IMR-90 (cell line): ENCODE data around the gene LY9. TPM values are rescaled to one million over a fixed set of nuclear protein-coding genes. Genes with fewer than 3 reads are reported as not detected.

Experiments
- ATAC-seq: fragments of 200-7000 bp; cut with Tn5 transposase; 2 replicates; pipeline ENCODE4 v1.9.1; 2020; ENCODE audit warnings: low read depth, mild to moderate bottlenecking, moderate library complexity
- BruUV-seq: library from RNA; stranded (reverse); fragments of 400-500 nt; replicated peaks from 2 replicates; lab custom pipeline; 2021; lab: Mats Ljungman, UMichigan
- CTCF ChIA-PET: fragments of 300-600 bp; formaldehyde crosslinking; extraction: SDS; loops from one replicate; lab custom pipeline; 2021; ENCODE audit warnings: antibody characterized with exemption; lab: Yijun Ruan, JAX
- POLR2A ChIA-PET: fragments of 300-600 bp; sonication (Branson Sonifier 250); formaldehyde crosslinking; loops from one replicate; lab custom pipeline; 2022; ENCODE audit warnings: antibody characterized with exemption; ENCODE audit not compliant: unreplicated experiment; lab: Charles Lee
- DNase-seq: peaks from one replicate; pipeline ENCODE4 v3.0.0; 2013
- H2AFZ ChIP-seq: replicated peaks from 2 replicates; pipeline ENCODE3; 2013; ENCODE audit warnings: low read length, mild to moderate bottlenecking; ENCODE audit not compliant: poor library complexity
- H2AK5ac ChIP-seq: 2 replicates; pipeline ENCODE4 v1.6.1; 2013; ENCODE audit warnings: low read depth, low read length, inconsistent platforms
- H2AK9ac ChIP-seq: replicated peaks from 2 replicates; pipeline ENCODE3; 2013; ENCODE audit warnings: mild to moderate bottlenecking, low read depth, low read length, moderate library complexity; ENCODE audit not compliant: poor library complexity
- H2BK120ac ChIP-seq: 2 replicates; pipeline ENCODE4 v1.6.1; 2013; ENCODE audit warnings: low read depth, low read length, inconsistent platforms
- H2BK15ac ChIP-seq: 3 replicates; pipeline ENCODE4 v1.6.1; 2013; ENCODE audit warnings: low read depth, low read length, inconsistent platforms
- H2BK20ac ChIP-seq: 2 replicates; pipeline ENCODE4 v1.6.1; 2013; ENCODE audit warnings: low read depth, mild to moderate bottlenecking, inconsistent platforms, low read length, moderate library complexity
- H2BK5ac ChIP-seq: 2 replicates; pipeline ENCODE4 v1.6.1; 2013; ENCODE audit warnings: mild to moderate bottlenecking, low read depth, low read length, inconsistent platforms; ENCODE audit not compliant: poor library complexity, severe bottlenecking
- H3K14ac ChIP-seq: replicated peaks from 2 replicates; pipeline ENCODE4 v1.6.1; 2013; ENCODE audit warnings: low read depth, low read length, inconsistent platforms
- H3K18ac ChIP-seq: 2 replicates; pipeline ENCODE4 v1.6.1; 2013; ENCODE audit warnings: low read depth, low read length, control low read depth
- H3K23ac ChIP-seq: 2 replicates; pipeline ENCODE4 v1.6.1; 2013; ENCODE audit warnings: low read depth, low read length, inconsistent platforms
- H3K27ac ChIP-seq: 2 replicates; pipeline ENCODE4 v1.5.1; 2013; ENCODE audit warnings: mild to moderate bottlenecking, control low read depth, low read length; ENCODE audit not compliant: insufficient read depth
- H3K27me3 ChIP-seq: 2 replicates; pipeline ENCODE4 v1.6.1; 2013; ENCODE audit warnings: low read length; ENCODE audit not compliant: control insufficient read depth, insufficient read depth
- H3K36me3 ChIP-seq: 2 replicates; pipeline ENCODE4 v1.6.1; 2013; ENCODE audit warnings: low read length, mixed read lengths; ENCODE audit not compliant: control insufficient read depth, insufficient read depth
- H3K4ac ChIP-seq: 2 replicates; pipeline ENCODE4 v1.6.1; 2013; ENCODE audit warnings: low read depth, low read length, inconsistent platforms
- H3K4me1 ChIP-seq: 2 replicates; pipeline ENCODE4 v1.6.1; 2013; ENCODE audit warnings: low read length, mixed read lengths; ENCODE audit not compliant: control insufficient read depth, insufficient read depth
- H3K4me2 ChIP-seq: 2 replicates; pipeline ENCODE4 v1.6.1; 2013; ENCODE audit warnings: low read depth, mild to moderate bottlenecking, control low read depth, low read length, moderate library complexity
- H3K4me3 ChIP-seq: 2 replicates; pipeline ENCODE4 v1.5.1; 2013; ENCODE audit warnings: low read depth, mild to moderate bottlenecking, control low read depth, low read length, moderate library complexity; ENCODE audit not compliant: insufficient read depth
- H3K56ac ChIP-seq: 2 replicates; pipeline ENCODE4 v1.6.1; 2013; ENCODE audit warnings: low read length, inconsistent platforms; ENCODE audit not compliant: insufficient read depth; ENCODE audit errors: extremely low read depth
- H3K79me1 ChIP-seq, 2 experiments: 2 replicates each; pipeline ENCODE4 v1.6.1; 2013; ENCODE audit warnings: low read length in 2 of 2, inconsistent platforms in 1 of 2, low read depth in 1 of 2
- H3K9ac ChIP-seq: 2 replicates; pipeline ENCODE4 v1.6.1; 2013; ENCODE audit warnings: low read depth, low read length, control low read depth
- H3K9me1 ChIP-seq: 2 replicates; pipeline ENCODE4 v1.6.1; 2013; ENCODE audit warnings: low read length, inconsistent platforms; ENCODE audit not compliant: insufficient read depth
- H3K9me3 ChIP-seq: 2 replicates; pipeline ENCODE4 v1.6.1; 2013; ENCODE audit warnings: low read length; ENCODE audit not compliant: control insufficient read depth, insufficient read depth
- H4K20me1 ChIP-seq: 2 replicates; pipeline ENCODE4 v1.6.1; 2013; ENCODE audit warnings: low read length, inconsistent platforms; ENCODE audit not compliant: insufficient read depth
- H4K5ac ChIP-seq: 2 replicates; pipeline ENCODE4 v1.6.1; 2013; ENCODE audit warnings: mild to moderate bottlenecking, low read depth, low read length, control low read depth
- H4K8ac ChIP-seq, 2 experiments: 2 replicates each; pipeline ENCODE4 v1.6.1; 2013; ENCODE audit warnings: low read depth in 2 of 2, low read length in 2 of 2, control low read depth in 1 of 2, inconsistent platforms in 1 of 2
- H4K91ac ChIP-seq: 2 replicates; pipeline ENCODE4 v1.6.1; 2013; ENCODE audit warnings: low read depth, low read length, inconsistent platforms; ENCODE audit not compliant: insufficient read depth
- BHLHE40 ChIP-seq: fragments of 150-350 bp; IDR thresholded peaks from 2 replicates; pipeline ENCODE4 v1.6.1; 2016; ENCODE audit warnings: mild to moderate bottlenecking, low read depth, low read length
- CEBPB ChIP-seq: IDR thresholded peaks from 2 replicates; pipeline ENCODE4 v1.6.1; 2012; ENCODE audit warnings: low read depth, low read length, improper control_type of control experiment
- CHD1 ChIP-seq: IDR thresholded peaks from 2 replicates; pipeline ENCODE4 v1.6.1; 2012; ENCODE audit warnings: low read depth, low read length, improper control_type of control experiment
- CTCF ChIP-seq: conservative IDR thresholded peaks from 2 replicates; pipeline ENCODE4 v1.5.1; 2012; ENCODE audit warnings: mild to moderate bottlenecking, low read depth, low read length, improper control_type of control experiment
- ELK1 ChIP-seq: fragments of 150-350 bp; IDR thresholded peaks from 2 replicates; pipeline ENCODE4 v1.6.1; 2016; ENCODE audit warnings: low read depth, mild to moderate bottlenecking, low read length, moderate library complexity, borderline replicate concordance
- FOS ChIP-seq: fragments of 150-350 bp; IDR thresholded peaks from 2 replicates; pipeline ENCODE4 v1.6.1; 2016; ENCODE audit warnings: low read depth, low read length
- MAFK ChIP-seq: IDR thresholded peaks from 2 replicates; pipeline ENCODE4 v1.6.1; 2012; ENCODE audit warnings: low read depth, low read length, improper control_type of control experiment
- MAZ ChIP-seq: IDR thresholded peaks from 2 replicates; pipeline ENCODE4 v1.6.1; 2012; ENCODE audit warnings: low read depth, mild to moderate bottlenecking, low read length, improper control_type of control experiment, moderate library complexity, borderline replicate concordance
- MXI1 ChIP-seq: IDR thresholded peaks from 2 replicates; pipeline ENCODE4 v1.6.1; 2012; ENCODE audit warnings: low read depth, mild to moderate bottlenecking, low read length, moderate library complexity, borderline replicate concordance
- NFE2L2 ChIP-seq: fragments of 150-350 bp; IDR thresholded peaks from 2 replicates; pipeline ENCODE4 v1.6.1; 2016; ENCODE audit warnings: low read depth, mild to moderate bottlenecking, low read length
- POLR2A ChIP-seq: IDR thresholded peaks from 2 replicates; pipeline ENCODE4 v1.6.1; 2012; ENCODE audit warnings: mild to moderate bottlenecking, low read depth, low read length
- RAD21 ChIP-seq: IDR thresholded peaks from 2 replicates; pipeline ENCODE4 v1.6.1; 2012; ENCODE audit warnings: low read length, improper control_type of control experiment
- RCOR1 ChIP-seq: IDR thresholded peaks from 2 replicates; pipeline ENCODE4 v1.6.1; 2012; ENCODE audit warnings: mild to moderate bottlenecking, low read length, improper control_type of control experiment; ENCODE audit not compliant: insufficient replicate concordance
- RFX5 ChIP-seq: IDR thresholded peaks from 2 replicates; pipeline ENCODE4 v1.8.0; 2012; ENCODE audit warnings: low read depth, mild to moderate bottlenecking, low read length, moderate library complexity
- SMC3 ChIP-seq: fragments of 150-350 bp; IDR thresholded peaks from 2 replicates; pipeline ENCODE4 v1.6.1; 2016; ENCODE audit warnings: low read depth, mild to moderate bottlenecking, antibody characterized with exemption, low read length, moderate library complexity
- USF2 ChIP-seq: fragments of 150-350 bp; IDR thresholded peaks from 2 replicates; pipeline ENCODE4 v1.6.1; 2017; ENCODE audit warnings: mild to moderate bottlenecking, antibody characterized with exemption, low read length, low read depth
- WGBS, 2 experiments: methylation state at CpG; one replicate each; pipeline versions ENCODE4 v1.1.5 to v1.1.7; 2013; ENCODE audit warnings: missing lambda C conversion rate in 2 of 2; ENCODE audit not compliant: insufficient read length in 1 of 2; ENCODE audit errors: extremely low coverage in 2 of 2; 5-methylcytosine and 5-hydroxymethylcytosine counted together
- dilution Hi-C: fragments of 300-500 bp; cut with HindIII; formaldehyde crosslinking; loops from one replicate; pipeline ENCODE4 v1.14.3; 2018; ENCODE audit warnings: low sequenced_read_pairs; ENCODE audit not compliant: unreplicated experiment
- in situ Hi-C: fragments of 300-500 bp; cut with MboI; formaldehyde crosslinking; loops from 3 replicates; pipeline ENCODE4 v1.14.3; 2019; ENCODE audit warnings: low sequenced_read_pairs, inconsistent platforms, mixed read lengths
- intact Hi-C: fragments of 100-400 bp; cut with micrococcal nuclease; formaldehyde crosslinking; loops from 2 replicates; pipeline ENCODE4 v1.10.0; 2022
- polyA plus RNA-seq, 3 experiments: library from polyadenylated mRNA; depleted of rRNA; stranded (reverse); fragments of >200 nt; gene quantifications; 2 replicates each; pipeline ENCODE4 v1.2.3, GENCODE V29; 2012; ENCODE audit warnings: low replicate concordance in 1 of 3
- total RNA-seq: library from RNA; depleted of rRNA; stranded (reverse); fragments of >200 nt; gene quantifications from 2 replicates; pipeline ENCODE4 v1.2.3, GENCODE V29; 2012

The LY9 gene
- total and polyA plus RNA-seq, 2 of the 4 experiments (the other 2 are of a cell fraction), result not detected

- Histone ChIP-seq H3K4ac (no peak overlapping the region), H3K27me3 (no peaks in the 10 kb centered on the region), H2AK9ac (no peak overlapping the region), H2BK15ac (no peak overlapping the region), H3K4me2 (no peak overlapping the region), H2BK120ac (no peak overlapping the region), H2AFZ (no peak overlapping the region), H3K36me3 (no peaks in the 10 kb centered on the region), H3K14ac (no peak overlapping the region), H3K4me1 (no peaks in the 10 kb centered on the region), H4K20me1 (no peaks in the 10 kb centered on the region), H3K23ac (no peak overlapping the region), H4K91ac (no peak overlapping the region), H3K4me3 (no peak overlapping the region), H3K79me1 (no peaks in the 10 kb centered on the region), H2AK5ac (no peak overlapping the region), H2BK20ac (no peak overlapping the region), H4K5ac (no peak overlapping the region), H3K18ac (no peak overlapping the region), H3K27ac (no peak overlapping the region), H3K9ac (no peak overlapping the region), H3K9me3 (no peaks in the 10 kb centered on the region), H4K8ac (no peak overlapping the region), H3K56ac (no peak overlapping the region), H2BK5ac (no peak overlapping the region), H3K9me1 (no peaks in the 10 kb centered on the region)
- DNase-seq (no peak), ATAC-seq (no peak)
- ChIA-PET CTCF (no interaction called here), POLR2A (no interaction called here)
- no TSS peak for BruUV-seq
- dilution Hi-C loops, result no loop called here
- in situ Hi-C loops, result no loop called here
- TF ChIP-seq CTCF, result no peak
- TF ChIP-seq RAD21, result no peak
- TF ChIP-seq SMC3, result no peak
- TF ChIP-seq CEBPB, result no peak
- TF ChIP-seq ELK1, result no peak
- no peak for TF ChIP-seq FOS
- TF ChIP-seq MAFK, result no peak
- TF ChIP-seq BHLHE40, result no peak
- no peak for TF ChIP-seq POLR2A
- TF ChIP-seq MAZ, result no peak
- TF ChIP-seq NFE2L2, result no peak
- TF ChIP-seq CHD1, result no peak
- no peak for TF ChIP-seq USF2
- no peak for TF ChIP-seq RCOR1
- TF ChIP-seq MXI1, result no peak
- no peak for TF ChIP-seq RFX5
- 23% methylated on average over 2 of the region's 3 CpGs; no CpG with 5 or more reads in 1 of the 2 experiments for WGBS, 2 experiments
- intact Hi-C loops, result no loop called here
Measured at GRCh38 chr1:160752406-160752805, 43.6 kb upstream of the LY9 start.
